Activated CD8-positive, alpha-beta memory T cell treated with anti-CD3 and anti-CD28 coated beads, Interleukin-2, amount 50 U/mL, for 48 hours (primary cell): ENCODE data around the gene CATSPER3.
A peak's percentile ranks its signal among the peaks of the same experiment; 100 is the strongest.

Experiments used
- DNase-seq: peaks from one replicate; pipeline ENCODE4 v3.0.0-alpha.2; 2020

Gene CATSPER3

DNA sequence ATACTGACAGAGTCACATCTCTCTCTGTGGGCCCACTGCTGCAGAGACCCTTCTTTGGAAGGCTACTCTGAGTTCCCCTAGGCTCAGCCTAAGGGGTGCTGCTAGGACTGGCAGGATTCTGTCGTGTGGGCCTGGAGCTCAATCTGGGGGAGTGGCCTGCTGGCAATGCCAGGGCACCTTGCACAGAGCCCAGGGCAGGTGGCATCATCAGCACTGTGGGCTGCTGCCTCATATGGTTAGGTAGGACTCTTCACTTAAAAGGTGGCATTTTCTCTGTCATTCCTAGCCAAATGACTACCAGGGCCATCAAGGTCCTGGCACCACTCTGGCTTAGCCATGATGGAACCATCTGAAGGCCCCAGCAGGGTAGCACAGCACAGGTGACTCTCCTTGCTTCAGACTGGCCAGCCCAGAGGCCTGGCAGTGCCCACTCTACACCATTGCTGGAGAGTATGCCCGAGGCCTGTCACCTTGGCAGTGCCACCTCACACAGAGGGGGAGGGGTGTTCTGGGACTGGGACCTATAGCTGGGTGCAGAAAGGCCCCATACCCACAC, 44.4 kb downstream of the CATSPER3 start:
- DNase-seq, result no peak

GRCh38 chr5:135012951-135013391, 45.3 kb downstream of the CATSPER3 start:
- DNase-seq, result no peak

GRCh38 chr5:135013445-135013844, 45.7 kb downstream of the CATSPER3 start:
- no peak for DNase-seq

- no peak for DNase-seq
These were observed 46.4 kb downstream of the CATSPER3 start for GRCh38 chr5:135013947-135014570.

DNA sequence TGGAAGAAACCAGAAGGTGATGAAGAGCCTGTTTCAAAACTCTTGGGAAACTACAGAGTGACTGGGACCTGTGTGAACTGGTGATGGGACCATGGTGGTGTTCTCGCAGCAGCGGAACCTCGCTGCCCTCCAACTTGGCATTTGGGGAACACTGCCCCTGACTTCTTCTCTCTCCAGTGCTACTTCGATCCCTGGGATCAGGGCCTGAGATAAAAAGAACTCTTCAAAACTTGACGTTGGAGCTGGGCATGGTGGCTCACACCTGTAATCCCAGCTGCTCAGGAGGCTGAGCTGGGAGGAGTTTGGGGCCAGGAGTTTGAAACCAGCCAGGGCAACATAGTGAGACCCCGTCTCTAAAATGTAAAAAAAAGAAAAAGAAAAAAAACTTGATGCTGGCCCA, 48.2 kb downstream of the CATSPER3 start:
- DNase-seq, result no peak

DNA sequence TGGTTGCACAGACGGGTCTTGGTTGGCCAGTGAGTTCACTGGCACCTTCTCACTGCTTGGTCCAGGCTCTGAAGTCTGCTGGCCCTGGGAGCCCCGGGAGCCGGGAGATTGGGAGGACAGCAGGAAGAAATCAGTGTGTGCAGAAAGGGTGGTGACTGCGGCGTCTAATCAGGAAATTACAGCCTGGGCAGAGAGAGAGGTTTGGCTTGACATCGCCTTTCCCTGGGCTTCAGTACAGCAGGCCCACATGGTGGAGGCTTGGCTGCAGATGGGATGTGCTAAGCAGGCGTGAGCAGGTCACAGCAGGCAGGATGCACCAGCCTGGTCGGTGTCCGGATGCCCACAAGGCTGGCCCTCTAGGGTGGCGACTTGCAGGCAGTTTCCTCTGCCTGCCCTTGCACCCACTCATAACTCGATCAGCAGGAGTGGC, 49.2 kb downstream of the CATSPER3 start:
- no peak for DNase-seq

- no peak for DNase-seq
These were observed 50.8 kb downstream of the CATSPER3 start for GRCh38 chr5:135018457-135018856.

- DNase-seq, result no peak
These were observed 51.6 kb downstream of the CATSPER3 start for GRCh38 chr5:135019314-135019713.

- peak; percentile 28 for DNase-seq
These were observed 52.6 kb downstream of the CATSPER3 start for GRCh38 chr5:135020111-135020895.

GRCh38 chr5:135024956-135025729, 57.4 kb downstream of the CATSPER3 start:
- DNase-seq, result no peak

- no peak for DNase-seq
These were observed 58.3 kb downstream of the CATSPER3 start for GRCh38 chr5:135025730-135026644.

- DNase-seq, result no peak
These were observed 59.0 kb downstream of the CATSPER3 start for GRCh38 chr5:135026645-135027265.

DNA sequence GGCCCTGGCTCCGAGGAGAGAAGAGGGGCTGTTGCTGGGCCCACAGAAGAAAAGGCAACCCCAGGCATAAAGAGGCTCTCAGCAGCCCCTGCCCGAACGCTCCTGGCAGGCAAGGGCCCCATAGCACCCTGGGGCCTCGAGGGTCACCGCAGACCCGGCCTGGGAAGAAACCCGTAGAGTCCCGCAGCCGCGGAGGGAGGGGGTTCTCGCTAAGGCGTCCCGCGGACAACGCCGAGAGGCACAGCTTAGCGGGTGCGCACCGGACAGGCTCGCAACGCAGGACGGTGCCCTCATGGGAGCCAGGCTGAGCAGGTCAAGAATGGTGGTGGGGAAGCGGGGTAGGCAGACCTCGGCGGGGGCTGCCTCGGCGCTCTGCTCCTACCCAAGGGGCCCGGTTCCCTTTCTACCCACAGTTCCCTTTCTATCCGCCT, 59.6 kb downstream of the CATSPER3 start:
- no peak for DNase-seq

DNA sequence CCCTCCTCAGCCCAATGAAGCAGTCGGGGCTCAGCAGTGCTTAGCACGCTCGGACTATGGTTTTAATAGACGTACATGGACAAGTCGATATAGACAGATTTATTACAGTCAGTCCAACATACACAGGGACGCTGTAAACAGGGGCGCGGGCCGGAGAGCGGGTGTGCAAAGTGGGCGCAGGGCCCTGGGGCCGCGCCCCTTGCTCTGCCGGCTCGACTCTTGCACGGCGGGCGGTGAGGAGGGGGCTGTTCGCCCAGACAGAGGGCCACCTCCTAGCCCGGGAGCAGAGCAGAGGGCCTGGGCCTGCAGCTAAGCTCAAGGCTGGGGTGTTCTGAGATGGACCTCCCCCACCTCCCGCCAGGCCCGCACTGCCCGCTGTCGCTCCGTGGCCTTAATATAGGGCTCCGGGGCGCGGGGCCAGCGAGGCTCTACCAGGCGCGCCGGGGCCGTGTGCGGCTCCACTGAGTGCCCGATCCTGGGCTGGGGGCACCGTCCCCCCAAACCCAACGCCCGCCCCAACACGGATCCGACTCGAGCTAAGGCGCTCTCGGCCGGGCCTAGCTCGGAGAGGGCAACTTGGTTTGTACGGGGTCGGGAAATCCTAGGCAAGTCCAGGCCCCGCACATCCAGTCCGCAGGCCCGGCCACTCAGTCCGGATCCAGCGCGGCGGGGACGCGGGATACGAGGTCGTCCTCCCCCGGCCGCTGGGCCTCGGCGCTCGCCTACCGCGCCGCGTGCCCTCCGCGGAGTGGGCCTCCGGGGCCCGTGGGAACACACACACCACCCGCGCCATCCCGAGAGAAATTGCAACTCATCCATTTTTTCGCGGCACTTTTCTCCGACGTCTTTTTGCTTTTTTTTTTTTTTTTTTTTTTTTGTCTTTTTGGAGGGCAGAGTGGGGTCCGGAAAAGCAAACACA, 60.2 kb downstream of the CATSPER3 start:
- no peak for DNase-seq

- DNase-seq, result no peak
These were observed 61.2 kb downstream of the CATSPER3 start for GRCh38 chr5:135028791-135029476.

- no peak for DNase-seq
These were observed 61.9 kb downstream of the CATSPER3 start for GRCh38 chr5:135029477-135030122.

- DNase-seq, result no peak
These were observed 62.6 kb downstream of the CATSPER3 start for GRCh38 chr5:135030123-135030955.
